Measurements from ENCODE around the gene LMBR1L.

- peak in 1 of 5 experiments; percentile 28 for TF ChIP-seq CTCF (IDR thresholded peaks at IDR 0.05 in 4 of 5, conservative IDR thresholded peaks at IDR 0.05 in 1 of 5)
- TF ChIP-seq POLR2A (IDR thresholded peaks at IDR 0.05): no peak
Measured at GRCh38 chr12:49092086-49092815, 18.4 kb downstream of the LMBR1L start.
